Measurements from ENCODE around the gene KLHDC10. TPM values are rescaled to one million over a fixed set of nuclear protein-coding genes. Genes with fewer than 3 reads are reported as not detected.

The KLHDC10 gene
- total and polyA plus RNA-seq, 2 experiments from 2014 or later = 5.5 to 14.7 TPM

DNA sequence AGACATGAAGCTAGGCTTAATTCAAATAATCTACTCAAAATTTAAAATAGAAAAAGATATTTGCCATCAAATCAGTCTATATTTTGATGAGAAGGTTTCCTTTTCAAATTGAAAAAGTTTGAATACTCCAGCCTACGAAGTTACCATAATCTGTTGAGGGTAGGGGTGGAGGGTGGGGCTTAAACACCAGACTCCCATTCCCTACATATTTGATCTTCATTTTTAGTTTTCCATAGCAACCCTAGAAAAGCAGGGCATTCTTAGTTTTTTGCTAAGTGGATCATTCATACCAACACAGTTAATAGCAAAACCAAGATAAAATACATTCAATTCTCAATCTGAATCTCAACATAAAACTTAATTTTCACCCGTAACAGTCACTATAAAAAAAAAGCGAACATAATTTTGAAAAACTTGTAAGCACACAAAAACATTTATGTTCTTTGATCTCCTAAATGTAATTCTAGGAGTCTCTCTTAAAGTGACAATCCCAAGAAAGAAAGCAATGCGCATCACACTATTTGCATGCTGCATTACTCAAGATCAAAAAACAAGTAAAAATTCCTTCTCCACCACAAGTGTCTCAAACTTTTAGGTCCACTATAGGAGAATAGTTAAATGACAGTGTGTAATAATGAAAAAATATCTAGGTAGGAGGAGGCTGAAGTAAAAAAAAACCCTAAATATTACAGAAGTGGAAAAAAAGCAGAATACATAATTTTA lies 104.1 kb downstream of the KLHDC10 start:
- no peak overlapping the region for H3K4me3 ChIP-seq
- H3K79me2 ChIP-seq (replicated peaks; ENCODE audit: insufficient read depth) = no peaks in the 10 kb centered on the region
- H3K27ac Mint-ChIP-seq = no peak overlapping the region
- H3K9me2 ChIP-seq (ENCODE audit: insufficient read depth) = no peaks in the 10 kb centered on the region
- no peaks in the 10 kb centered on the region for H3K27me3 ChIP-seq (ENCODE audit: insufficient read depth)
- no peaks in the 10 kb centered on the region for H3K9me3 Mint-ChIP-seq
- no peak overlapping the region for H2AFZ ChIP-seq
- no peak overlapping the region for H3K27ac ChIP-seq (ENCODE audit: low read depth)
- H3F3A ChIP-seq (replicated peaks; ENCODE audit: low read depth) = no peaks in the 10 kb centered on the region
- DNase-seq (ENCODE audit: low spot score) = no peak
- no peak overlapping the region for H3K4me2 ChIP-seq
- H3K27me3 Mint-ChIP-seq (ENCODE audit: insufficient read depth, low read depth, poor library complexity) = peaks cover 2% of the 10 kb centered on the region
- peaks cover 20% of the 10 kb centered on the region for H3K36me3 ChIP-seq (ENCODE audit: insufficient read depth)
- no peak for ATAC-seq
- no peaks in the 10 kb centered on the region; the same call in 1 of the 2 replicates for H4K20me1 ChIP-seq (replicated peaks; ENCODE audit: insufficient read depth)
- no peak for TF ChIP-seq EZH2 (IDR thresholded peaks at IDR 0.05; ENCODE audit: low read depth, unreplicated experiment)
- H3K4me1 ChIP-seq (ENCODE audit: insufficient read depth) = no peaks in the 10 kb centered on the region
- no peak overlapping the region for H3K4me3 Mint-ChIP-seq
- H3K4me1 Mint-ChIP-seq = no peaks in the 10 kb centered on the region
- peaks cover 64% of the 10 kb centered on the region for H3K36me3 Mint-ChIP-seq (ENCODE audit: low read depth)

DNA sequence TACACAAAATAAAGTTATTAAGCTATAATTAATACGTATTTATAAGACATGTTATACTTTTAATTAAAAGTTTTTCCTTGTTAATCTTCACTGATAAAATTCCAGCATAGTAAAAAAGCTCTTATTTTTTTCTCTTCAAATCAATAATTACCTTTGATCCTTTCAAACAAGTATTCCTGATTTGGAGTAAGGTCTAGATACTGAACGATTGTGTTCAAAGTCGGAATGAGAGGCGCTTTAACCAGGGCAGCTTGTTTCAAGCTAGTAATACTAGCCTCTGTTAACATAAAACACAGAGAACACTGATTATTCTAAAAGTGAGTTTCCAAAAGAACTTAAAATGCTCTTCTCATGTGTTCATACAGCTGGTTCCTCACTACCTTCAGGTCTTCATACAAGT lies 107.9 kb downstream of the KLHDC10 start:
- no peaks in the 10 kb centered on the region for H3K4me1 Mint-ChIP-seq
- Histone ChIP-seq H4K20me1 (replicated peaks; ENCODE audit: insufficient read depth) (peaks cover 2% of the 10 kb centered on the region; the same call in 1 of the 2 replicates), H3K4me1 (ENCODE audit: insufficient read depth) (no peaks in the 10 kb centered on the region), H3K79me2 (replicated peaks; ENCODE audit: insufficient read depth) (no peaks in the 10 kb centered on the region), H3K27ac (ENCODE audit: low read depth) (no peak overlapping the region), H3K36me3 (ENCODE audit: insufficient read depth) (peaks cover 18% of the 10 kb centered on the region), H3F3A (replicated peaks; ENCODE audit: low read depth) (no peaks in the 10 kb centered on the region), H2AFZ (no peak overlapping the region), H3K9me2 (ENCODE audit: insufficient read depth) (no peaks in the 10 kb centered on the region), H3K27me3 (ENCODE audit: insufficient read depth) (no peaks in the 10 kb centered on the region), H3K4me2 (no peak overlapping the region), H3K4me3 (no peak overlapping the region)
- H3K27ac Mint-ChIP-seq = no peak overlapping the region
- no peaks in the 10 kb centered on the region for H3K9me3 Mint-ChIP-seq
- no peak for TF ChIP-seq CREB1 (CRISPR knock-in tag; IDR thresholded peaks at IDR 0.05; ENCODE audit: low read depth)
- no peak for TF ChIP-seq ZNF114 (CRISPR knock-in tag; IDR thresholded peaks at IDR 0.05)
- TF ChIP-seq EZH2phosphoT487 (IDR thresholded peaks at IDR 0.05; ENCODE audit: unreplicated experiment) = no peak
- TF ChIP-seq POLR2AphosphoS5 (IDR thresholded peaks at IDR 0.05; ENCODE audit: low read depth) = no peak
- no peak for TF ChIP-seq ZNF331 (CRISPR knock-in tag; IDR thresholded peaks at IDR 0.05; ENCODE audit: low read depth)
- TF ChIP-seq JUNB (IDR thresholded peaks at IDR 0.05; ENCODE audit: unreplicated experiment) = no peak
- H3K36me3 Mint-ChIP-seq (ENCODE audit: low read depth) = peaks cover 66% of the 10 kb centered on the region
- ATAC-seq = no peak
- no peak overlapping the region for H3K4me3 Mint-ChIP-seq
- no peak for DNase-seq (ENCODE audit: low spot score)
- peaks cover 2% of the 10 kb centered on the region for H3K27me3 Mint-ChIP-seq (ENCODE audit: insufficient read depth, low read depth, poor library complexity)

GRCh38 chr7:130179631-130180030 lies 109.3 kb downstream of the KLHDC10 start:
- TF ChIP-seq NANOG (IDR thresholded peaks at IDR 0.05; ENCODE audit: borderline replicate concordance) = no peak
- TF ChIP-seq CREB1 (CRISPR knock-in tag; IDR thresholded peaks at IDR 0.05; ENCODE audit: low read depth) = no peak
- Mint-ChIP-seq H3K4me3 (no peak overlapping the region), H3K9me3 (no peaks in the 10 kb centered on the region), H3K36me3 (ENCODE audit: low read depth) (peaks cover 58% of the 10 kb centered on the region), H3K27me3 (ENCODE audit: insufficient read depth, low read depth, poor library complexity) (peaks cover 2% of the 10 kb centered on the region), H3K27ac (no peak overlapping the region), H3K4me1 (no peaks in the 10 kb centered on the region)
- H3K36me3 ChIP-seq (ENCODE audit: insufficient read depth) = peaks cover 21% of the 10 kb centered on the region
- H3F3A ChIP-seq (replicated peaks; ENCODE audit: low read depth) = no peaks in the 10 kb centered on the region
- H3K4me1 ChIP-seq (ENCODE audit: insufficient read depth) = no peaks in the 10 kb centered on the region
- H3K27ac ChIP-seq (ENCODE audit: low read depth) = no peak overlapping the region
- ATAC-seq (no peak), DNase-seq (ENCODE audit: low spot score) (no peak)
- H3K27me3 ChIP-seq (ENCODE audit: insufficient read depth) = no peaks in the 10 kb centered on the region
- H3K79me2 ChIP-seq (replicated peaks; ENCODE audit: insufficient read depth) = no peaks in the 10 kb centered on the region
- no peaks in the 10 kb centered on the region for H3K9me2 ChIP-seq (ENCODE audit: insufficient read depth)
- H2AFZ ChIP-seq = no peak overlapping the region
- H3K4me3 ChIP-seq = no peak overlapping the region
- H3K4me2 ChIP-seq = no peak overlapping the region
- peaks cover 2% of the 10 kb centered on the region; the same call in 1 of the 2 replicates for H4K20me1 ChIP-seq (replicated peaks; ENCODE audit: insufficient read depth)
